ENCODE measurements around the gene P2RY4. TPM values are rescaled to one million over a fixed set of nuclear protein-coding genes. Genes with fewer than 3 reads are reported as not detected.
"Not testable (repeated sequence)": the region's sequence is repeated elsewhere in the genome, so short reads cannot be mapped to it uniquely, and the experiment has no call there.

Gene P2RY4
- total RNA-seq, 1 donor, result under 0.01 TPM

GRCh38 chrX:70247252-70247651, 12.8 kb downstream of the P2RY4 start:
- no peak for DNase-seq (ENCODE audit: insufficient read length, low spot score, missing footprints)
- Histone ChIP-seq H3K79me2 (ENCODE audit: insufficient read depth, low read length) (no peaks in the 10 kb centered on the region), H3K36me3 (ENCODE audit: insufficient read depth, low read length) (no peaks in the 10 kb centered on the region), H3K4me2 (ENCODE audit: insufficient read depth, low read length) (no peak overlapping the region), H4K20me1 (ENCODE audit: insufficient read depth, low read length) (no peaks in the 10 kb centered on the region), H3K4me1 (ENCODE audit: insufficient read depth, low read length) (peaks cover 5% of the 10 kb centered on the region), H3K27me3 (ENCODE audit: insufficient read depth, low read length) (peaks cover 4% of the 10 kb centered on the region), H2AFZ (ENCODE audit: low read length) (no peak overlapping the region), H3K9me3 (ENCODE audit: low read depth, low read length) (no peaks in the 10 kb centered on the region), H3K27ac (ENCODE audit: low read depth, low read length) (no peak overlapping the region), H3K4me3 (ENCODE audit: insufficient read depth, low read length) (no peak overlapping the region)
- TF ChIP-seq CTCF (IDR thresholded peaks at IDR 0.05; ENCODE audit: extremely low read depth, low read depth, low read length), result no peak

- Histone ChIP-seq H3K9me3 (ENCODE audit: low read depth, low read length) (no peaks in the 10 kb centered on the region), H3K36me3 (ENCODE audit: insufficient read depth, low read length) (no peaks in the 10 kb centered on the region), H4K20me1 (ENCODE audit: insufficient read depth, low read length) (no peaks in the 10 kb centered on the region), H3K4me1 (ENCODE audit: insufficient read depth, low read length) (peaks cover 5% of the 10 kb centered on the region), H3K79me2 (ENCODE audit: insufficient read depth, low read length) (no peaks in the 10 kb centered on the region), H3K27me3 (ENCODE audit: insufficient read depth, low read length) (peaks cover 9% of the 10 kb centered on the region), H3K4me2 (ENCODE audit: insufficient read depth, low read length) (no peak overlapping the region), H3K27ac (ENCODE audit: low read depth, low read length) (peak overlapping the region; percentile 51), H3K4me3 (ENCODE audit: insufficient read depth, low read length) (no peak overlapping the region), H2AFZ (ENCODE audit: low read length) (no peak overlapping the region)
- no peak for DNase-seq (ENCODE audit: insufficient read length, low spot score, missing footprints)
- no peak for TF ChIP-seq CTCF (IDR thresholded peaks at IDR 0.05; ENCODE audit: extremely low read depth, low read depth, low read length)
Observed at GRCh38 chrX:70244881-70245280, 15.1 kb downstream of the P2RY4 start.

GRCh38 chrX:70243601-70244000, 16.4 kb downstream of the P2RY4 start:
- H3K4me3 ChIP-seq (ENCODE audit: insufficient read depth, low read length); DNase-seq (ENCODE audit: insufficient read length, low spot score, missing footprints); H3K9me3 ChIP-seq (ENCODE audit: low read depth, low read length); H2AFZ ChIP-seq (ENCODE audit: low read length); H4K20me1 ChIP-seq (ENCODE audit: insufficient read depth, low read length); H3K79me2 ChIP-seq (ENCODE audit: insufficient read depth, low read length); H3K27ac ChIP-seq (ENCODE audit: low read depth, low read length); H3K4me1 ChIP-seq (ENCODE audit: insufficient read depth, low read length); H3K4me2 ChIP-seq (ENCODE audit: insufficient read depth, low read length); H3K36me3 ChIP-seq (ENCODE audit: insufficient read depth, low read length): not testable (repeated sequence)
- peaks cover 12% of the 10 kb centered on the region for H3K27me3 ChIP-seq (ENCODE audit: insufficient read depth, low read length)

GRCh38 chrX:70241501-70241900, 18.5 kb downstream of the P2RY4 start:
- Histone ChIP-seq H4K20me1 (ENCODE audit: insufficient read depth, low read length) (no peaks in the 10 kb centered on the region), H3K4me2 (ENCODE audit: insufficient read depth, low read length) (no peak overlapping the region), H3K9me3 (ENCODE audit: low read depth, low read length) (no peaks in the 10 kb centered on the region), H3K27ac (ENCODE audit: low read depth, low read length) (no peak overlapping the region), H3K4me1 (ENCODE audit: insufficient read depth, low read length) (peaks cover 5% of the 10 kb centered on the region), H3K27me3 (ENCODE audit: insufficient read depth, low read length) (peaks cover 12% of the 10 kb centered on the region), H2AFZ (ENCODE audit: low read length) (no peak overlapping the region), H3K4me3 (ENCODE audit: insufficient read depth, low read length) (no peak overlapping the region), H3K36me3 (ENCODE audit: insufficient read depth, low read length) (no peaks in the 10 kb centered on the region), H3K79me2 (ENCODE audit: insufficient read depth, low read length) (no peaks in the 10 kb centered on the region)
- no peak for DNase-seq (ENCODE audit: insufficient read length, low spot score, missing footprints)
- no peak for TF ChIP-seq CTCF (IDR thresholded peaks at IDR 0.05; ENCODE audit: extremely low read depth, low read depth, low read length)
